Hepatocyte (in vitro differentiated cells): Measurements from ENCODE around the gene WSCD1.

Source experiments
- EZH2phosphoT487 ChIP-seq: fragments of 200-600 bp; sonication (generic); IDR thresholded peaks from one replicate; pipeline ENCODE4 v1.6.1; 2018; ENCODE audit warnings: antibody characterized with exemption, mild to moderate bottlenecking, low read depth, moderate library complexity; ENCODE audit not compliant: unreplicated experiment, severe bottlenecking
- TF ChIP-seq, protein P1 (sequence below): fragments of 200-600 bp; sonication (generic); IDR thresholded peaks from 2 replicates; pipeline ENCODE4 v1.5.1; 2016; ENCODE audit warnings: antibody characterized with exemption, mild to moderate bottlenecking; ENCODE audit not compliant: poor library complexity

DNA sequence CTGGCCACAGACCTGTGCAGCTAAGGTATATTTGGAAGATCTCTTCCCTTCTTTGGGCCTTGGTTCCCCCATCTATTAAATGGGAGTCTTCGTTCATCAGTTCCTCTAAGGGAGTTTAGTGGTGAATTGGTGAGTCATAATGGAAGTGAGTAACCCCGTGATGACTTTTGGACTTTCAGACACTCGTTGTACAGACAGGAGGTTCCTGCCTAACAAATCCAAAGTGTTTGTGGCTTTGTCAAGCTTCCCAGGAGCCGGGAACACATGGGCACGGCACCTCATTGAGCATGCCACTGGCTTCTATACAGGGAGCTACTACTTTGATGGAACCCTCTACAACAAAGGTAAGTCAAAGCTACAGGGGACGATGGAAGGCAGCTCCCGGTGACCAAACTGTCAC lies 40.4 kb downstream of the WSCD1 start:
- TF ChIP-seq, protein P1, sequence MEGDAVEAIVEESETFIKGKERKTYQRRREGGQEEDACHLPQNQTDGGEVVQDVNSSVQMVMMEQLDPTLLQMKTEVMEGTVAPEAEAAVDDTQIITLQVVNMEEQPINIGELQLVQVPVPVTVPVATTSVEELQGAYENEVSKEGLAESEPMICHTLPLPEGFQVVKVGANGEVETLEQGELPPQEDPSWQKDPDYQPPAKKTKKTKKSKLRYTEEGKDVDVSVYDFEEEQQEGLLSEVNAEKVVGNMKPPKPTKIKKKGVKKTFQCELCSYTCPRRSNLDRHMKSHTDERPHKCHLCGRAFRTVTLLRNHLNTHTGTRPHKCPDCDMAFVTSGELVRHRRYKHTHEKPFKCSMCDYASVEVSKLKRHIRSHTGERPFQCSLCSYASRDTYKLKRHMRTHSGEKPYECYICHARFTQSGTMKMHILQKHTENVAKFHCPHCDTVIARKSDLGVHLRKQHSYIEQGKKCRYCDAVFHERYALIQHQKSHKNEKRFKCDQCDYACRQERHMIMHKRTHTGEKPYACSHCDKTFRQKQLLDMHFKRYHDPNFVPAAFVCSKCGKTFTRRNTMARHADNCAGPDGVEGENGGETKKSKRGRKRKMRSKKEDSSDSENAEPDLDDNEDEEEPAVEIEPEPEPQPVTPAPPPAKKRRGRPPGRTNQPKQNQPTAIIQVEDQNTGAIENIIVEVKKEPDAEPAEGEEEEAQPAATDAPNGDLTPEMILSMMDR = no peak
- TF ChIP-seq EZH2phosphoT487 = no peak
